Measurements from ENCODE around the gene PHF12. TPM values are rescaled to one million over a fixed set of nuclear protein-coding genes. Genes with fewer than 3 reads are reported as not detected.

Gene PHF12
- total RNA-seq, 1 donor from 2014 or later, result 50.3 TPM

DNA sequence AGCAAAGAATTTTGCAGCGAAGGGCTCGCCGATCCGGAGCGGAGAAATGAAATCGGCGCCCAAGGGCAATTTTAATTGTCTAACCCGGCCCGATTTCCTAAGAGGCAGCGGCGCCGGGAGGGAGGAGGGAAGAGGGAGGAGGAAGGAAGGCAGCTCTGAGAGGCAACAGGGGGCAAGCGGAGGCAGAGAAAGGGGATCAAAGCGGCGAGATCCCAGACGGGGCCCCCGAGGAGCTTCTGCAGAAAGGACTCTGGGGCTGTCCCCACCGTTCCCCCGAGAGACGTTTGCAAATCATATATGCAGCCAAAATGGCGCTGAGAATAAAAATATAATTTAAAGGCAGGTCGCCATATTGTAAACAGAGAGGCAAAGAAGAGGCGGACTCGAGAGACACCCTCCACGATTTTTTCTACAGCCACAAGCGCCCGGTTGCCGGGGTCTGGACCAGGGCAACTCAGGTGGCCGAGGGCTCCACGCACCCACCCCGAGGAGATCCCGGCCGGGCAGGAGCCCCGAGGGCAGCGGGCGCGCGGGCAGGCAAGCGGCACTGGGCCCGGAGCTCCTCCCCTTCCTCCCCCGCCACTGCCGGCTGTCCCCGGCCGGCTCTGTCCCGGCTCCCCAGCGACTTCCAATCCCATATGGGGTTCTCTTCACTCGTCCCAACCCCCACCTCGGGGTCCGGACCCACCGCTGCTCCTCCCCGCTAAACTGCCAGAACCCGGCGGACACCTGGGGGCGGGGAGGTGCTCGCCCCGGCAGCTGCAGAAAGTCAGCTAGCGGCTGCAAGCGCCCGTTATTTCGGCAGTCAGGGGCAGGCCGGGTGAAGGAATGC, 1.9 kb downstream of the PHF12 start:
- no peaks in the 10 kb centered on the region for H3K27me3 Mint-ChIP-seq (ENCODE audit: unreplicated experiment)
- no peak for DNase-seq (ENCODE audit: extremely low spot score, unreplicated experiment)
- TF ChIP-seq, protein P1, sequence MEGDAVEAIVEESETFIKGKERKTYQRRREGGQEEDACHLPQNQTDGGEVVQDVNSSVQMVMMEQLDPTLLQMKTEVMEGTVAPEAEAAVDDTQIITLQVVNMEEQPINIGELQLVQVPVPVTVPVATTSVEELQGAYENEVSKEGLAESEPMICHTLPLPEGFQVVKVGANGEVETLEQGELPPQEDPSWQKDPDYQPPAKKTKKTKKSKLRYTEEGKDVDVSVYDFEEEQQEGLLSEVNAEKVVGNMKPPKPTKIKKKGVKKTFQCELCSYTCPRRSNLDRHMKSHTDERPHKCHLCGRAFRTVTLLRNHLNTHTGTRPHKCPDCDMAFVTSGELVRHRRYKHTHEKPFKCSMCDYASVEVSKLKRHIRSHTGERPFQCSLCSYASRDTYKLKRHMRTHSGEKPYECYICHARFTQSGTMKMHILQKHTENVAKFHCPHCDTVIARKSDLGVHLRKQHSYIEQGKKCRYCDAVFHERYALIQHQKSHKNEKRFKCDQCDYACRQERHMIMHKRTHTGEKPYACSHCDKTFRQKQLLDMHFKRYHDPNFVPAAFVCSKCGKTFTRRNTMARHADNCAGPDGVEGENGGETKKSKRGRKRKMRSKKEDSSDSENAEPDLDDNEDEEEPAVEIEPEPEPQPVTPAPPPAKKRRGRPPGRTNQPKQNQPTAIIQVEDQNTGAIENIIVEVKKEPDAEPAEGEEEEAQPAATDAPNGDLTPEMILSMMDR (IDR thresholded peaks at IDR 0.05), result no peak
- H3K9me3 Mint-ChIP-seq (ENCODE audit: unreplicated experiment), result no peaks in the 10 kb centered on the region
- peak overlapping the region; percentile 96 for H3K27ac Mint-ChIP-seq (ENCODE audit: unreplicated experiment)
- peaks cover 39% of the 10 kb centered on the region for H3K4me1 Mint-ChIP-seq (ENCODE audit: unreplicated experiment)
- peaks cover 4% of the 10 kb centered on the region for H3K36me3 Mint-ChIP-seq (ENCODE audit: unreplicated experiment)
- H3K4me3 Mint-ChIP-seq (ENCODE audit: unreplicated experiment), result peak overlapping the region; percentile 89

DNA sequence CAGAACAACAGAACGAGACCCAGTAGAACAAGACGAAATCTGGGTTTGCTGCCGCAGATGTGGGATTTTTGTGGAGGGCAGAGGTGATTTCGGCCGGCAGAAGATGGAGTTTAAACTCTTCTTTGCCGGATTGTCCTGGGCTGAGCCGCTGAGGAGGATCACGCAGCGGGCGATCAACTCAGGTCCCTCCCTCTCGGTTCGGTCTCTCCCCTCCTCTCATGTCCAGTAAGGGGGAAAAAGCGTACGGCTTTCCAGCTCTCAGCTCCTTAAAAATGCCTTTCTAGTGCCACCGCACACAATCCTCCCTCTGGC, 2.5 kb downstream of the PHF12 start:
- peaks cover 43% of the 10 kb centered on the region for H3K4me1 Mint-ChIP-seq (ENCODE audit: unreplicated experiment)
- TF ChIP-seq, protein P1 (IDR thresholded peaks at IDR 0.05), result no peak
- peak overlapping the region; percentile 89 for H3K4me3 Mint-ChIP-seq (ENCODE audit: unreplicated experiment)
- no peaks in the 10 kb centered on the region for H3K27me3 Mint-ChIP-seq (ENCODE audit: unreplicated experiment)
- peaks cover 4% of the 10 kb centered on the region for H3K36me3 Mint-ChIP-seq (ENCODE audit: unreplicated experiment)
- no peak for DNase-seq (ENCODE audit: extremely low spot score, unreplicated experiment)
- no peaks in the 10 kb centered on the region for H3K9me3 Mint-ChIP-seq (ENCODE audit: unreplicated experiment)
- peak overlapping the region; percentile 96 for H3K27ac Mint-ChIP-seq (ENCODE audit: unreplicated experiment)

DNA sequence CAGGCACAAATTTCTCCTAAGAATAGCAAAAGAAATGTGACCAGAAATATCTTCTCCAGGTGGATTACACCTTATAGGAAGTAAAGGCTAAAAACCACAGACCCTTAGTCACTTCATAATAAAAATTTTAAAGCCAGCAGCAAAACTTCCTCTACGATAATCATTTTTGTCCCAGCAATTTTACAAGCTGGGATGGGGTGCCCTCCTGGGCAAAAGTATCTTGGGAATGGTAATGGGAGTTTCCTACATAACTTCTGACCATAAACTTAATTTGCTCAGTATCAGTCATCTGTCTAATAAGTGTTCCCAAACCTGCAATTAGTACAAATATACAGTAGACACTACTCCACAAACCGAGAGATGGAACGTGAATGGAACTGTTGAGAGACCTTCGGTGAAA, 3.0 kb downstream of the PHF12 start:
- TF ChIP-seq, protein P1 (IDR thresholded peaks at IDR 0.05), result no peak
- no peak for DNase-seq (ENCODE audit: extremely low spot score, unreplicated experiment)
- Mint-ChIP-seq H3K27ac (ENCODE audit: unreplicated experiment) (peak overlapping the region; percentile 96), H3K36me3 (ENCODE audit: unreplicated experiment) (peaks cover 8% of the 10 kb centered on the region), H3K4me1 (ENCODE audit: unreplicated experiment) (peaks cover 44% of the 10 kb centered on the region), H3K9me3 (ENCODE audit: unreplicated experiment) (no peaks in the 10 kb centered on the region), H3K4me3 (ENCODE audit: unreplicated experiment) (peak overlapping the region; percentile 89), H3K27me3 (ENCODE audit: unreplicated experiment) (no peaks in the 10 kb centered on the region)

DNA sequence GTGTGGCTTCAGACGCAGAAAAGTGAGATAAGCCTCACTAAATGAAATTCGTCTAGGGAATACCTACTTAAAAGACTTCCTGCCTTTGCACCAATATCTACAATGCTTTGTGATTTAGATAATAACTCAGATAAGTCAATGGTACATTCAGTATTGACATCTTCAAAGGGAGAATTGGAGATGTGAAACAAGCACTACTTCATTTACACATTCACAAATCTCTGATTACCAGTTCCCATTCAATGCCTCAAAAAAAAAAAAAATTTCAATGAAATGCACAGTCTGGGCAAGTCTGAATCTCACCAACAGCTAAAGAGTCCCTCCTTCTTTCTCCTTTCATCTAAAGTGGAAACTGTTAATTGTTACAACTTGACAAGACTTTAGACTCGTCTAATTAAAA, 3.7 kb downstream of the PHF12 start:
- no peak for DNase-seq (ENCODE audit: extremely low spot score, unreplicated experiment)
- peak overlapping the region; percentile 89 for H3K4me3 Mint-ChIP-seq (ENCODE audit: unreplicated experiment)
- H3K4me1 Mint-ChIP-seq (ENCODE audit: unreplicated experiment), result peaks cover 44% of the 10 kb centered on the region
- H3K27ac Mint-ChIP-seq (ENCODE audit: unreplicated experiment), result peak overlapping the region; percentile 96
- peaks cover 10% of the 10 kb centered on the region for H3K36me3 Mint-ChIP-seq (ENCODE audit: unreplicated experiment)
- no peaks in the 10 kb centered on the region for H3K27me3 Mint-ChIP-seq (ENCODE audit: unreplicated experiment)
- TF ChIP-seq, protein P1 (IDR thresholded peaks at IDR 0.05), result no peak
- H3K9me3 Mint-ChIP-seq (ENCODE audit: unreplicated experiment), result no peaks in the 10 kb centered on the region

DNA sequence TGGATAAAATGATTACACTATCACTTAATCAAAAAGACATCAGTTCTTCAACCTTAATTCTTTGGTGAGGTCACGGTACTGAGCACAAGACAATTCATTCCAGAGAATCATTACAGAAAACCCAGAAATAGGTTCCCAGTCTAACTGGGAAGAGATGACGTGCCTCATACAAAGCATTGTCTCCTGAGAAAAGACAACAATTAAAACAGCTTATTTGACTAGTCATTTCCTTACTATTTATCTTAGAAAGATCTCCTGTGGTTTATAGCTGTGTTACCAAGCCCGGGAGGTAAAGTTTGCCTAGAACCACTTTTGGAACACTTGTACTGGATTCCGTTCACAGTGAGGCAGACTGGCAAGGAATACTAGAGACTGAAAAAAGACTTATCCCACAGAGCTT, 5.1 kb downstream of the PHF12 start:
- peak overlapping the region; percentile 84 for H3K27ac Mint-ChIP-seq (ENCODE audit: unreplicated experiment)
- H3K9me3 Mint-ChIP-seq (ENCODE audit: unreplicated experiment), result no peaks in the 10 kb centered on the region
- no peak for DNase-seq (ENCODE audit: extremely low spot score, unreplicated experiment)
- TF ChIP-seq, protein P1 (IDR thresholded peaks at IDR 0.05), result no peak
- H3K4me1 Mint-ChIP-seq (ENCODE audit: unreplicated experiment), result peaks cover 44% of the 10 kb centered on the region
- H3K36me3 Mint-ChIP-seq (ENCODE audit: unreplicated experiment), result peaks cover 10% of the 10 kb centered on the region
- no peaks in the 10 kb centered on the region for H3K27me3 Mint-ChIP-seq (ENCODE audit: unreplicated experiment)
- H3K4me3 Mint-ChIP-seq (ENCODE audit: unreplicated experiment), result peak overlapping the region; percentile 7

Measured in osteocyte (in vitro differentiated cells).